Mammary epithelial cell (primary cell): ENCODE results near the gene UTP3.
"Not testable (repeated sequence)": the region's sequence is repeated elsewhere in the genome, so short reads cannot be mapped to it uniquely, and the experiment has no call there.

Source experiments
- CTCF ChIP-seq, 2 donors: IDR thresholded peaks in 1 of 2; conservative IDR thresholded peaks in 1 of 2; 2 replicates each; pipeline ENCODE4 v1.5.1; 2011 to 2012; ENCODE audit warnings: inconsistent platforms in 2 of 2, low read length in 2 of 2, mild to moderate bottlenecking in 2 of 2, control low read depth in 1 of 2, low read depth in 1 of 2; ENCODE audit not compliant: insufficient read depth in 1 of 2; ENCODE audit errors: extremely low read depth in 1 of 2
- EZH2 ChIP-seq: IDR thresholded peaks from 2 replicates; pipeline ENCODE4 v1.6.1; 2012; ENCODE audit warnings: low read length, inconsistent platforms, borderline replicate concordance

- TF ChIP-seq CTCF (conservative IDR thresholded peaks at IDR 0.05 in 1 of 2, IDR thresholded peaks at IDR 0.05 in 1 of 2; ENCODE audit: extremely low read depth in 1 of 2, insufficient read depth in 1 of 2, low read depth in 1 of 2, low read length in 2 of 2); EZH2: not testable (repeated sequence)
Measured at GRCh38 chr4:70682142-70682541, 6.2 kb upstream of the UTP3 start.
